ENCODE results near the gene DNAJC15. TPM values are rescaled to one million over a fixed set of nuclear protein-coding genes. Genes with fewer than 3 reads are reported as not detected.
A peak's percentile ranks its signal among the peaks of the same experiment; 100 is the strongest.
"Not testable (repeated sequence)": the region's sequence is repeated elsewhere in the genome, so short reads cannot be mapped to it uniquely, and the experiment has no call there.

The DNAJC15 gene
- total RNA-seq, result 10 to 100 TPM in 1 of 2 donors, 1 to 10 TPM in 1; 7.5 to 15.6 TPM

DNA sequence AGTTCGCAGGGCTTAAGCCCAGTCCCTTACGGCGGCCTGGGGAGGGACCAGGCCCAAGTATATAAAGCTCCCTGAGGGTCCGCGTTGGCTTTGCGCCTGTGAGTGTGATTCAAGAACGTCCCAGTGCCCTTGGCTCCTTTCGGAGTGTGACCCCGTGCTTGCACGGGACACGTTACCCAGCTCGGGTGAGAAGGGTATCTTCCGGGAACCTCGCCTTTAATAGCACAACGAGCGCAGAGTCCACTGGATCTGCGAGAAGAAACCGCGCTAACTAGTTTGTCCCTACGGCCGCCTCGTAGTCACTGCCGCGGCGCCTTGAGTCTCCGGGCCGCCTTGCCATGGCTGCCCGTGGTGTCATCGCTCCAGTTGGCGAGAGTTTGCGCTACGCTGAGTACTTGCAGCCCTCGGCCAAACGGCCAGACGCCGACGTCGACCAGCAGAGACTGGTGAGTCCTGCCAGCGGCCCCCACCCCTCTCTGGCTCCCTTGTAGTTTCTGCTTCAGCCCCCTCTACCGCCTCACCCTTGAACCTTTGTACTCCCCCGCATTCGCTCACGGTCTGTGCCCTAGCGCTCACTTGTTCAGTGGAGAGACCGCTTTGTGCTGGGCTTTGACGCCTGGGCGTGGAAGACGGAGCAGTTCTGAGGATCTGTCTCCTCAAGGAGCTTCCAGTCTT, at the start of gene DNAJC15:
TSS of gene DNAJC15 (plus strand) at position 298 of the 675 bp plus-strand sequence. CDS start at position 339, 41 bp downstream.
- no peaks in the 10 kb centered on the region for H3K9me3 Mint-ChIP-seq
- peak within 1 kb of the TSS; percentile 98 for H3K4me3 Mint-ChIP-seq
- H3K27ac Mint-ChIP-seq, result peak within 1 kb of the TSS; percentile 98
- H3K4me1 Mint-ChIP-seq, result peaks cover 11% of the 10 kb centered on the region
- H3K36me3 Mint-ChIP-seq (ENCODE audit: low read depth), result peaks cover 20% of the 10 kb centered on the region
- ATAC-seq (replicated peaks), result peak; percentile 95
- no peaks in the 10 kb centered on the region for H3K27me3 Mint-ChIP-seq

DNA sequence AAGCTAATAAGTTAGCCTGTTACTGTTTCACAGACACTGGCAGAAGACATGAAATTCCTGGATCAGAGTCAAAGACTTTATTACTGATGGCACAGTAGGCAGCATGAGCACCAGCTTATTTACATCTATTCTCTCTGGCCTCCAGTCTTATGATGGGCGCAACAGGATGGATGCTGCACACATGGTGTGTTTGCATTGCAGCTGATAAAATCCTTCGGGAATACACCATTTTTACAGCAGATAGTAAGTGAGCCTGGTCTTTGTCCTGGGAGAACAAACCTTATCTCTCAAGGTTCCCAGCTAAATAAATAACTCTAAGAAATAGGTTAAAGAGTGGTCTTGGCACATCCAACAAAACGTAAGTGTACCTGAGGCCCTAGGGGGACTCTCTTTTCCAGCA, 47.3 kb upstream of the DNAJC15 start:
- Mint-ChIP-seq H3K27me3 (no peaks in the 10 kb centered on the region), H3K4me3 (no peak overlapping the region), H3K4me1 (peaks cover 12% of the 10 kb centered on the region), H3K27ac (no peak overlapping the region), H3K9me3 (peaks cover 5% of the 10 kb centered on the region), H3K36me3 (ENCODE audit: low read depth) (peaks cover 20% of the 10 kb centered on the region)
- ATAC-seq (replicated peaks), result no peak

DNA sequence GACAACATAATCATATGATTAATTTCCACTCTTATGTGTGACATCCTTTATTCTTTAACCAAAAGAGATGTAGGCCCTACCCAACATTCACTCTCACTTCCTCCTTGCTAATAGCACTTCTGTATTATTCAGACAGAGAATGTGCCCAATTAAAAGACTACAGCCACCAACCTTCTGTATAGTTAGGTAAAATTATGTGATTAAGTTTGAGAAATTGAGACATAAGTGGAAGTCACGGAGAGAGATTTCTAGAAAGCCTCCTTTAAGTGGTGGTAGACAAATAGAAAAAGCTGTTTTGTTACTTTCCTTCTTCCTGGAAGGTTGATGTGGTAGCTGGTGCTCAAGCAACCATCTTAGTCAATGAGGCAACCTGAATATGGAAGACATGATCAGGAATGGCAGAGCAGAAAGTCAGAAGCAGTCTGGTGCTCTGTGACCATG, 46.1 kb upstream of the DNAJC15 start:
- Mint-ChIP-seq H3K27ac (no peak overlapping the region), H3K9me3 (peaks cover 5% of the 10 kb centered on the region), H3K36me3 (ENCODE audit: low read depth) (peaks cover 19% of the 10 kb centered on the region), H3K4me3 (no peak overlapping the region), H3K27me3 (no peaks in the 10 kb centered on the region), H3K4me1 (peaks cover 11% of the 10 kb centered on the region)
- ATAC-seq (replicated peaks), result peak; percentile 19

DNA sequence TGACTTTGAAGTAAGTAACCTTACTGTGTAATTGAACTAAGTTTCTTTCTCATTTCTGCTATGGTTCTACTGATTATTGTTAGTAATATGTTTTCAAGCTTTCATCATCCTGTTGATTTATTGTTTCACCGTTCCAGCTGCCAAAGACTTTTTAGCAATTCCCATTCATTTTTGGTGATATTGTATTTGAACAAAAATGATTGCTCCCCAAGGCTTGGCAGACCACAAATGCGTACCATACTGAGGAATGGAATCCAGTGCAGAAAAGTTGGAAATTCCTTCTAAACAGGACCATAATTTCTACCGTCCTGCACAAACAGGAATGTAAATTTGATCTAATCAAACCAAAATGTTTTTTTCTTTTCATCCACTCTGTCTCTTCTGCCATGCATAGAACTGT, 42.1 kb upstream of the DNAJC15 start:
- Mint-ChIP-seq H3K4me1 (peaks cover 26% of the 10 kb centered on the region), H3K36me3 (ENCODE audit: low read depth) (peaks cover 9% of the 10 kb centered on the region), H3K27me3 (no peaks in the 10 kb centered on the region), H3K27ac (no peak overlapping the region), H3K4me3 (no peak overlapping the region), H3K9me3 (peaks cover 5% of the 10 kb centered on the region)
- no peak for ATAC-seq (replicated peaks)

GRCh38 chr13:42981853-42982252, 41.5 kb upstream of the DNAJC15 start:
- H3K4me1 Mint-ChIP-seq, result peaks cover 26% of the 10 kb centered on the region
- no peak overlapping the region for H3K27ac Mint-ChIP-seq
- H3K4me3 Mint-ChIP-seq, result no peak overlapping the region
- ATAC-seq (replicated peaks), result no peak
- H3K27me3 Mint-ChIP-seq, result no peaks in the 10 kb centered on the region
- peaks cover 9% of the 10 kb centered on the region for H3K36me3 Mint-ChIP-seq (ENCODE audit: low read depth)
- H3K9me3 Mint-ChIP-seq, result peaks cover 5% of the 10 kb centered on the region

DNA sequence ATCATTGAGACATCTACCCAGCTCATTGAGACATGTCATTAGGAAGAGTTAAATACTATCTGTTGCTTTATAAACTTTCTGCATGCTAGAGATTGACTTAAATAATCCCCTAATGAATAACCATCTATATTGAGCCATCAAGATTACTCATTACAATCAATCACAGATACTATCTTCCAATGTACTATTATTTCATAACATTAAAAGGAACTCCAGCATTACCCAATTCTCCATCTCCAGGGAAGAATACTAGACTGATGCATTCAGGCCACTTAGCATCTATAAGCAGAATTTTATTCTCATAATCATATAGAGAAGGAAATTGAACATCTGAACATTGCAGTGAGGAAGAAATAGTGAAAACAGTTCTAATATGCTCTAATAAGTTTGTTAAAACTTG, 39.4 kb upstream of the DNAJC15 start:
- Mint-ChIP-seq H3K27ac (no peak overlapping the region), H3K4me3 (no peak overlapping the region), H3K36me3 (ENCODE audit: low read depth) (peaks cover 16% of the 10 kb centered on the region), H3K27me3 (no peaks in the 10 kb centered on the region), H3K4me1 (peaks cover 26% of the 10 kb centered on the region), H3K9me3 (peaks cover 5% of the 10 kb centered on the region)
- no peak for ATAC-seq (replicated peaks)

GRCh38 chr13:42984691-42985090, 38.7 kb upstream of the DNAJC15 start:
- Mint-ChIP-seq H3K27ac (no peak overlapping the region), H3K27me3 (no peaks in the 10 kb centered on the region), H3K9me3 (peaks cover 5% of the 10 kb centered on the region), H3K4me3 (no peak overlapping the region), H3K4me1 (peaks cover 26% of the 10 kb centered on the region), H3K36me3 (ENCODE audit: low read depth) (peaks cover 14% of the 10 kb centered on the region)
- no peak for ATAC-seq (replicated peaks)

- ATAC-seq (replicated peaks), result peak; percentile 52
- Mint-ChIP-seq H3K9me3 (no peaks in the 10 kb centered on the region), H3K4me1 (peaks cover 24% of the 10 kb centered on the region), H3K27ac (no peak overlapping the region), H3K36me3 (ENCODE audit: low read depth) (peaks cover 6% of the 10 kb centered on the region), H3K4me3 (peak overlapping the region; percentile 27), H3K27me3 (no peaks in the 10 kb centered on the region)
Observed at GRCh38 chr13:42985312-42986175, 37.8 kb upstream of the DNAJC15 start.

DNA sequence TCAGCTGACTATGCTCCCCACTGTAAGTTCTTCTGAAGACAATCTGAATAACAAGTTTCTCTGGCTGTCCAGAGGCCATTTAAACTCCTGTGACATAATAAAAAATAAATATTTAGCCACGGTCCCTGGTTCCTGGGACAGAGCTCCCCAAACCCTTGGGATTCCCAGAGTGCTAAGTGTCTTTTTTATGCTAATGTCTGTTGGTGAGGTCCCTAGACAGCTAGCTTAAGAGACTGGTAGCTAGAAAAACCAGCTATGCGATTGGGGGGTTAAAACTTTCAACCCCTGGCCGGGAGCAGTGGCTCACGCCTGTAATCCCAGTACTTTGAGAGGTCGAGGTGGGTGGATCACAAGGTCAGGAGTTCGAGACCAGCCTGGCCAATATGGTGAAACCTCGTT, 37.2 kb upstream of the DNAJC15 start:
- H3K27ac Mint-ChIP-seq, result no peak overlapping the region
- no peak overlapping the region for H3K4me3 Mint-ChIP-seq
- H3K27me3 Mint-ChIP-seq, result no peaks in the 10 kb centered on the region
- ATAC-seq (replicated peaks), result no peak
- peaks cover 6% of the 10 kb centered on the region for H3K36me3 Mint-ChIP-seq (ENCODE audit: low read depth)
- H3K9me3 Mint-ChIP-seq, result no peaks in the 10 kb centered on the region
- H3K4me1 Mint-ChIP-seq, result peaks cover 28% of the 10 kb centered on the region

DNA sequence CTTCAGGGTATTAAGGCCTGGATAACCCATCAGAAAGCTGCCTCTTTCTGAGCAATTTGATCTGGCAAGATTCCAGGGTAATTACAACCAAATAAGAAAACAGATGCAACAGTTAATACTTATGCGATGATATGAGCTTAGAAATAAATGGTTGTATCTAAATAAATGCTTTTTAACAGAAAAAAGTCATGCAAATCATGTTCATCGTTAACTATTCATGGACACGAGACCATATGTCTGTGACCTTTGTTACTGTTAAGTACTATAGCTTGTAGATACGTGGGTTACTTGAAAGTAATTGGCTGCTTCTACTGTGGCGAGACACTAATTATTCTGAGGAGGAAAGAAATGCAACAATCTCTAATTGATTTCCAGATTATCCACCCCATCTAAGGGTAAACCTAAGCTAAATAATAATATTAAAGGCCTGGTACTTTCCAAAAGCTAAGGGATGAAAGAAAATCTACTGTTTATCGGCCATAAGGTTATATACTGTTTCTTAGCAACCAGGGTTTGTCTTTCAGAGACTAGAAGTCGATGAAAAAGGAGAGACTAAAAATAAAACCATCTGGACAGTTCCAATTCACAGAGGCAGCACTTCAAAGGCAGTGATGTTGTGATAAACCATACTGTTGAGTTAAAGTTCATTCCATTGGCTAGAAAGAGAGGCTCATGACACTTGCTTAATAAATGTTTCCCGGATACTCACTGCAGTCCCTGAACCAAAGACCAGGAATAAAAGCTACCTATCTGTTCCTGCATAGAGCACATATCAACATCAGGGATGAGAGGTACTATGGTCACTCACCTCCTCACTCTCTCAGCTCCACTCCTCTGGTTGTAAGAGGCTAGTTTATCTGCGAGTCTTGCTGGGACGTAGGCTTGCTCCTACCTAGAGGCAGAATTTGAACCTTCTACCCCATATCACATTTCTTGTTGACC, 32.8 kb upstream of the DNAJC15 start:
- Mint-ChIP-seq H3K27me3 (no peaks in the 10 kb centered on the region), H3K4me1 (peaks cover 26% of the 10 kb centered on the region), H3K36me3 (ENCODE audit: low read depth) (peaks cover 12% of the 10 kb centered on the region), H3K27ac (peak overlapping the region; percentile 97), H3K4me3 (peak overlapping the region; percentile 93), H3K9me3 (no peaks in the 10 kb centered on the region)
- no peak for ATAC-seq (replicated peaks)

DNA sequence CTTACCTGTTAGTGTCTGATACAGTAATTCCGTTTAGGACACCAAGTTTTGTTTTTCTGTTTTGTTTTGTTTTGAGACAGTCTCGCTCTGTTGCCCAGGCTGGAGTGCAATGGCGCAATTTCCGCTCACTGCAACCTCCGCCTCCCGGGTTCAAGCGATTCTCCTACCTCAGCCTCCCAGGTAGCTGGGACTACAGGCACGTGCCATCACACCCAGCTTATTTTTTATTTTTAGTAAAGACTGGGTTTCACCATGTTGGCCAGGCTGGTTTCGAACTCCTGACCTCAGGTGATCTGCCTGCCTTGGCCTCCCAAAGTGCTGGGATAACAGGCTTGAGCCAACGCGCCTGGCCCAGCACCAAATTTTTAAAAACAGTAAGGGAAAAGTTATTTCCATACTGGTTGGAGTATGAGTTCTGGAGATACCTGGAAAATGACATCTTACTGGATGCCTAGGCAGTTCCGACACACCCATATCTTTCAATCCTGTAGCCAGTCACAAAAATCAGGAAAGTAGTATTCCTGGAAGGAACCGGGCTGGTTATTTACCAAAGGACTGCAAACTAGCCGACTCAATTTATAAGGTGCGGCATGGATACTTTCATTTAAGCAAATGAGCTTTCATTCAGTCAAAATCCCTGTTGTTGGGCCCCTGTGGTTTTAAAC, 32.0 kb upstream of the DNAJC15 start:
- peaks cover 12% of the 10 kb centered on the region for H3K36me3 Mint-ChIP-seq (ENCODE audit: low read depth)
- peaks cover 27% of the 10 kb centered on the region for H3K4me1 Mint-ChIP-seq
- not testable (repeated sequence) for H3K9me3 Mint-ChIP-seq; H3K27me3 Mint-ChIP-seq; ATAC-seq (replicated peaks)
- H3K27ac Mint-ChIP-seq, result peak overlapping the region; percentile 97
- H3K4me3 Mint-ChIP-seq, result peak overlapping the region; percentile 93

DNA sequence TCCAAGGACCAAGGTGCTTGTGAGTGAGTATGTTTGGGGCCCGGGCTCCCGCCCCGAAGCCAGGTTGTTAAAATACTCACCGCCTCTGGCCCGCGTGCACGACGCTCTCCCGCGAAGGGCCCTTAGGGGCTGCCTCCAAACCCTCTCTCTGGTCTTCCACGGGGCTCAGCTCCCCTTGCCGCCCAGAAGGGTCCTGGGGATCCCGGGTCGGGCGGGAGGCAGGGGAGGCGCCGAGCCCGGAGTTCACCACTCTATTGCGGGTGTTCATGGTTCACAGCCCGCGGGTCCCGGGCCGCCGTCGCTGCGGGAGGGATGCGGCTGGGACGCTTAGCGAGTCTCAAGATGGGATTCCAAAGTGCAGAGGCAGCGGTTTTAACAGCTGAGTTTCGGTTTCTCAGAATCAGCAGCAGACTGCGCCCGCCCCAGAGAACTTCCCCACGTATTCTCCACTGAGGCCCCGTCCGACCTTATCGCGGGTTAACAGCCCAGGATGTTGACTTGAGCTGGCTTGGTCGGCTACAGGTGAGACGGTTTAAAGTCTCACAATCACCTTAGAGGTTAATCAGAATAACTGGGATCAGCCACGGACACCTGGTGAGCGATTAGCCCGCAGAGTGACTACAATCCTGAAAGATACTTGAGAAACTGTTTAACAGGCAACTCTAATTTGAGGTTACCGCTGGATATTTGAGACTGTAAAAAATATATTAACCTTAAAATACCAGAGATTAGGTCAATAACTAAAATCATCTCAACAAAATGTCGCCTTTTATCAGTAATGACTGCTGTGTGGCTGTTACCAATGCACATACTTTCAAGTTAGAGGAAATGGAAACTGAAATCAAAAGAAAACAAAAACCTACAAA, 31.3 kb upstream of the DNAJC15 start, which contains the start of gene EPSTI1:
TSS of gene EPSTI1 (minus strand) at position 344 of the 866 bp plus-strand sequence. CDS start at position 268, 76 bp downstream.
- peak; percentile 87 for ATAC-seq (replicated peaks)
- peak within 1 kb of the TSS; percentile 93 for H3K4me3 Mint-ChIP-seq
- peaks cover 12% of the 10 kb centered on the region for H3K36me3 Mint-ChIP-seq (ENCODE audit: low read depth)
- peaks cover 34% of the 10 kb centered on the region for H3K4me1 Mint-ChIP-seq
- no peaks in the 10 kb centered on the region for H3K9me3 Mint-ChIP-seq
- H3K27me3 Mint-ChIP-seq, result no peaks in the 10 kb centered on the region
- peak within 1 kb of the TSS; percentile 97 for H3K27ac Mint-ChIP-seq

DNA sequence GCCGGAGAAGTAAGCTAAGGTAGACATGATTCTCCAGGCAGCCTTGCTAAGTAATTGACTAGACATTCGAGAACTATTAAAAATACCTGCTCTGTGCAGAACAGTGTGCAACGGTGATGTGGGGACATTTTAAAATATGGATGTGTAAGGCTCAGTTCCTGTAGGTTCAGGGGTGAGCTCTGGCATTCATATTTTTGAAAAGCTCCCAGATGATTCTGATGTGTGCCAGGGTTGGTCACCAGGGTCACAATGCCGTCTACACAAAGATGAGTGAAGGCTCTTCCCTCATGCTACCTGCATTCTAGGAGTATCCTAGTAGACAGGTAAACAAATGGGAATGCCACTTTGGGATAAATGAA, 30.6 kb upstream of the DNAJC15 start:
- peaks cover 32% of the 10 kb centered on the region for H3K4me1 Mint-ChIP-seq
- ATAC-seq (replicated peaks), result no peak
- peak overlapping the region; percentile 93 for H3K4me3 Mint-ChIP-seq

More for the DNA sequence above, 30.6 kb upstream of the DNAJC15 start:
- Mint-ChIP-seq H3K36me3 (ENCODE audit: low read depth) (peaks cover 6% of the 10 kb centered on the region), H3K27me3 (no peaks in the 10 kb centered on the region), H3K9me3 (no peaks in the 10 kb centered on the region), H3K27ac (peak overlapping the region; percentile 97)
